Astrocyte (in vitro differentiated cells and primary cell): ENCODE results near the gene GNB1L. TPM values are rescaled to one million over a fixed set of nuclear protein-coding genes. Genes with fewer than 3 reads are reported as not detected.
A peak's percentile ranks its signal among the peaks of the same experiment; 100 is the strongest.

ENCODE experiments used
- DNase-seq: peaks from one replicate; pipeline ENCODE4 v3.0.0-alpha.2; 2010; ENCODE audit warnings: low read depth
- FAIRE-seq: peaks from 2 replicates; lab custom pipeline; 2011; peaks lifted over from hg19 to GRCh38; lab: Jason Lieb, UNC
- H2AFZ ChIP-seq: 2 replicates; pipeline ENCODE4 v1.6.0; 2012; ENCODE audit warnings: low read depth, low read length, inconsistent platforms
- H3K27ac ChIP-seq: 2 replicates; pipeline ENCODE4 v1.5.1; 2011; ENCODE audit warnings: low read depth, low read length, inconsistent platforms
- H3K27me3 ChIP-seq: 2 replicates; pipeline ENCODE4 v1.6.0; 2011; ENCODE audit warnings: low read length, inconsistent platforms; ENCODE audit not compliant: insufficient read depth
- H3K36me3 ChIP-seq: 2 replicates; pipeline ENCODE4 v1.5.1; 2011; ENCODE audit warnings: low read length, inconsistent platforms; ENCODE audit not compliant: insufficient read depth
- H3K4me1 ChIP-seq: 2 replicates; pipeline ENCODE4 v1.5.1; 2011; ENCODE audit warnings: low read length, inconsistent platforms; ENCODE audit not compliant: insufficient read depth
- H3K4me2 ChIP-seq: 2 replicates; pipeline ENCODE4 v1.6.0; 2012; ENCODE audit warnings: low read length, inconsistent platforms
- H3K4me3 ChIP-seq: 2 replicates; pipeline ENCODE4 v1.5.1; 2011; ENCODE audit warnings: low read depth, mild to moderate bottlenecking, low read length, inconsistent platforms; ENCODE audit not compliant: insufficient read depth
- H3K79me2 ChIP-seq: 2 replicates; pipeline ENCODE4 v1.6.0; 2012; ENCODE audit warnings: mild to moderate bottlenecking, low read length, inconsistent platforms; ENCODE audit not compliant: insufficient read depth
- H3K9ac ChIP-seq: 2 replicates; pipeline ENCODE4 v1.6.0; 2012; ENCODE audit warnings: mild to moderate bottlenecking, low read length, inconsistent platforms
- H3K9me3 ChIP-seq: 2 replicates; pipeline ENCODE4 v1.5.1; 2012; ENCODE audit warnings: low read depth, mild to moderate bottlenecking, low read length, inconsistent platforms; ENCODE audit not compliant: insufficient read depth
- H4K20me1 ChIP-seq: 2 replicates; pipeline ENCODE4 v1.6.0; 2012; ENCODE audit warnings: low read length, inconsistent platforms; ENCODE audit not compliant: insufficient read depth
- H3K27ac Mint-ChIP-seq: one replicate; pipeline ENCODE4 v1.8.0; 2021; ENCODE audit warnings: mild to moderate bottlenecking, mixed read lengths; ENCODE audit not compliant: unreplicated experiment
- H3K27me3 Mint-ChIP-seq: one replicate; pipeline ENCODE4 v1.8.0; 2021; ENCODE audit warnings: low read depth, mixed read lengths; ENCODE audit not compliant: unreplicated experiment
- H3K36me3 Mint-ChIP-seq: one replicate; pipeline ENCODE4 v1.8.0; 2021; ENCODE audit warnings: low read depth, mixed read lengths; ENCODE audit not compliant: unreplicated experiment
- H3K4me1 Mint-ChIP-seq: one replicate; pipeline ENCODE4 v1.8.0; 2021; ENCODE audit warnings: low read depth, mixed read lengths; ENCODE audit not compliant: unreplicated experiment
- H3K4me3 Mint-ChIP-seq: one replicate; pipeline ENCODE4 v1.8.0; 2021; ENCODE audit warnings: mild to moderate bottlenecking, moderate library complexity, mixed read lengths; ENCODE audit not compliant: unreplicated experiment
- H3K9me3 Mint-ChIP-seq: one replicate; pipeline ENCODE4 v1.8.0; 2021; ENCODE audit warnings: mild to moderate bottlenecking, mixed read lengths; ENCODE audit not compliant: unreplicated experiment
- EZH2 ChIP-seq: IDR thresholded peaks from 2 replicates; pipeline ENCODE4 v1.6.1; 2012; ENCODE audit warnings: mild to moderate bottlenecking, low read length, inconsistent platforms; ENCODE audit not compliant: insufficient read depth
- total RNA-seq: library from RNA; stranded (reverse); gene quantifications from 2 replicates; pipeline ENCODE4 v1.2.1, GENCODE V29; 2021
- TF ChIP-seq, protein P1 (sequence below): IDR thresholded peaks from 2 replicates; pipeline ENCODE4 v1.5.1; 2011; ENCODE audit warnings: low read depth, mild to moderate bottlenecking, inconsistent platforms, low read length, moderate library complexity; ENCODE audit not compliant: insufficient read depth

Gene GNB1L
- total RNA-seq, 1 donor from 2014 or later = 14.3 TPM

DNA sequence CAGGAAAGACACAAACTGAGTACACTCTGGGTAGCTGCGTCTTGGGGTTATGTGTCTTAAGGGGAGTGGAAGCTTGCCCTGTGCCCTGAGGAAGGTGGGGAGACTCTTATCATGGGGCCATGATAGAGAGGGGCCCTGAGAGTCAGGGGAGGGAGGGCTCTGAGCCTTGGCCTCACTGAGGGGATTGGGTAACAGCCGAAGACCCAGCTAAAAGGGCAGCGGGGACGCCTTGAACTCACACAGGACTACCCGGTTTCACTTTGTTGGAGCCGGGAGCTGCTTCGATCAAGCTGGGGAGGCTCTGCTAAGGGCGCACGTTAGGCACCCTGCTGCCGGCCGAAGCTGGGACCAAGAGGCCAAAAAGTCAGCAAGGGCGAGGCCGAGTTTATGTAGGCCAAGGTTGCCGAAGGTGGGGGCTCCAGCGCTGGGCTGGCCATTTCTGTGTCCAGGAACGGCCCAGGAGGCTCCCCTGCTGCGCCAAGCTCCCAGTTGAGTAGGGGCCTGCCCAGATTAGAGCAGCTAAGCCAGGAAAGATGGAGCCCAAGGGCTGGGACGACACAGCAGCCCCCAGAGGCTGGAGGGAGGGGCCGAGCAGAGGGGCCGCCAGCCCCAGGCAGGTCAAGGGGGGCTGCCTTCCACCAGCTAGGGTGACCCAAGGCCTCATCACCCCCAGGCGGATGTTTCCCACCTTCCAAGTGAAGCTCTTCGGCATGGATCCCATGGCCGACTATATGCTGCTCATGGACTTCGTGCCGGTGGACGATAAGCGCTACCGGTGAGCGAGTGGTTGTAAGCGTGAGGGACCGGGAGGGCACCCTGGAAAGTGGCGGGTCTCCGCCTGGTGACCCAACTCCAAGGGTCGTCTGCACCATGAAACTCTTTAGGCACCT is 91.9 kb downstream of the GNB1L start:
- H3K4me1 ChIP-seq = peaks cover 6% of the 10 kb centered on the region
- no peak overlapping the region for H3K27ac ChIP-seq
- no peak for FAIRE-seq
- no peaks in the 10 kb centered on the region for H3K79me2 ChIP-seq
- no peak overlapping the region for H3K9ac ChIP-seq
- no peak overlapping the region for H2AFZ ChIP-seq
- Mint-ChIP-seq H3K27ac (no peak overlapping the region), H3K4me3 (no peak overlapping the region), H3K4me1 (peaks cover 5% of the 10 kb centered on the region), H3K9me3 (peaks cover 18% of the 10 kb centered on the region), H3K36me3 (peaks cover 5% of the 10 kb centered on the region), H3K27me3 (peaks cover 47% of the 10 kb centered on the region)
- no peaks in the 10 kb centered on the region for H3K36me3 ChIP-seq
- peaks cover 26% of the 10 kb centered on the region for H4K20me1 ChIP-seq
- peaks cover 78% of the 10 kb centered on the region for H3K27me3 ChIP-seq
- TF ChIP-seq, protein P1, sequence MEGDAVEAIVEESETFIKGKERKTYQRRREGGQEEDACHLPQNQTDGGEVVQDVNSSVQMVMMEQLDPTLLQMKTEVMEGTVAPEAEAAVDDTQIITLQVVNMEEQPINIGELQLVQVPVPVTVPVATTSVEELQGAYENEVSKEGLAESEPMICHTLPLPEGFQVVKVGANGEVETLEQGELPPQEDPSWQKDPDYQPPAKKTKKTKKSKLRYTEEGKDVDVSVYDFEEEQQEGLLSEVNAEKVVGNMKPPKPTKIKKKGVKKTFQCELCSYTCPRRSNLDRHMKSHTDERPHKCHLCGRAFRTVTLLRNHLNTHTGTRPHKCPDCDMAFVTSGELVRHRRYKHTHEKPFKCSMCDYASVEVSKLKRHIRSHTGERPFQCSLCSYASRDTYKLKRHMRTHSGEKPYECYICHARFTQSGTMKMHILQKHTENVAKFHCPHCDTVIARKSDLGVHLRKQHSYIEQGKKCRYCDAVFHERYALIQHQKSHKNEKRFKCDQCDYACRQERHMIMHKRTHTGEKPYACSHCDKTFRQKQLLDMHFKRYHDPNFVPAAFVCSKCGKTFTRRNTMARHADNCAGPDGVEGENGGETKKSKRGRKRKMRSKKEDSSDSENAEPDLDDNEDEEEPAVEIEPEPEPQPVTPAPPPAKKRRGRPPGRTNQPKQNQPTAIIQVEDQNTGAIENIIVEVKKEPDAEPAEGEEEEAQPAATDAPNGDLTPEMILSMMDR = no peak
- no peak for TF ChIP-seq EZH2
- no peak overlapping the region for H3K4me3 ChIP-seq
- peaks cover 3% of the 10 kb centered on the region for H3K9me3 ChIP-seq
- DNase-seq = no peak
- no peak overlapping the region for H3K4me2 ChIP-seq

DNA sequence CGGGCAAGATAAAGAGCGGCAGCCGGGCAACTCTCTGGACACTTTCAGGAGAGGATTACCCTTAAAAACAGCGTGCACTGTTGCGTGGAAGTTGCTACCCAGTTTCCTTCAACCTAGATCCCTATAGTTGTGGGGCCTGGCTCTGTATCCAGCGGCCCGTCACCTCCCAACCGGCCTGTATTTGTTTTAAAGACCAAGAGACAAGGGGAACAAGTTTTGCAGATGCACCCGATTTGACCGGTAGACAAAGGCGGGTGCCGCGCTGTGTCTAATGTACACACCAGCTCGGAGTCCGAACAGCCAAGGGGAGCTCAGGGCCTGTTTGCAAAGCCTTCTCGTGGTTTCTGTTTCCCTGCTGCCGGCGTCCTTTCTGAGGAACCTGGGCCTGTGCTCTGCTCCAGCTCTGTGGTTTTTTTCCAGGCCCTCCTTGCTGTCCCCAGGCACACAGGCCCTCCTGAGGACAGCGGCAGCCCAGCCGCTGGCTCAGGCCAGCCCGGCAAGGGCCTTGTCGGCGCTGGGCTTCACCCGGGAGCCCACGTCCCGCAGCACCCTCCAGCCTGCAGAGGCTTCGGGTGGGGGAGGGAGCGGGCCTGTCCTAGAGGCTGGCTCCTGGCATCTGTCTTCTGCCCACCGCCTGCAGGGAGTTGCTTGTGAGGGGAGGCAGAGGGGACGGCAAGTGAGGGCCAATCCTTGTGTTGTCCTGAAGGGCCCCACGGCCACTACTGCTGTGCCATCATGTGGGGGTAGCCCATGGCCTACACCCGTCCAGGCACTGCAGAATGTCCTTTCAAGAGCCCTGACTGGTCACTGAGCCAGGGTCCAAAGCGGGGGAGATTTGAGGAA is 92.7 kb downstream of the GNB1L start:
- Histone ChIP-seq H3K4me3 (no peak overlapping the region), H3K27me3 (peaks cover 78% of the 10 kb centered on the region), H4K20me1 (peaks cover 34% of the 10 kb centered on the region), H3K4me2 (no peak overlapping the region), H3K36me3 (no peaks in the 10 kb centered on the region), H3K9ac (no peak overlapping the region), H3K79me2 (no peaks in the 10 kb centered on the region), H3K4me1 (peaks cover 6% of the 10 kb centered on the region), H3K27ac (no peak overlapping the region), H3K9me3 (peaks cover 3% of the 10 kb centered on the region), H2AFZ (no peak overlapping the region)
- peak overlapping the region; percentile 29 for H3K27ac Mint-ChIP-seq
- peaks cover 5% of the 10 kb centered on the region for H3K4me1 Mint-ChIP-seq
- FAIRE-seq (no peak), DNase-seq (no peak)
- peaks cover 49% of the 10 kb centered on the region for H3K27me3 Mint-ChIP-seq
- H3K36me3 Mint-ChIP-seq = peaks cover 5% of the 10 kb centered on the region
- H3K4me3 Mint-ChIP-seq = peak overlapping the region; percentile 40
- peaks cover 18% of the 10 kb centered on the region for H3K9me3 Mint-ChIP-seq
- TF ChIP-seq, protein P1 = no peak
- TF ChIP-seq EZH2 = peak; percentile 52
